GM18502 (cell line): Measurements from ENCODE around the gene USP1.

ENCODE experiments used
- ATAC-seq: cut with Tn5 transposase; IDR thresholded peaks from one replicate; pipeline ENCODE4 v1.9.1; 2021; ENCODE audit warnings: mild to moderate bottlenecking; ENCODE audit not compliant: unreplicated experiment, poor library complexity

Gene USP1

GRCh38 chr1:62476525-62477219, 39.8 kb downstream of the USP1 start:
- ATAC-seq, result no peak

GRCh38 chr1:62481681-62482080, 44.8 kb downstream of the USP1 start:
- ATAC-seq, result no peak

GRCh38 chr1:62484824-62485468, 48.1 kb downstream of the USP1 start:
- ATAC-seq, result peak; percentile 50

GRCh38 chr1:62487956-62488355, 51.1 kb downstream of the USP1 start:
- no peak for ATAC-seq

GRCh38 chr1:62492521-62492920, 55.7 kb downstream of the USP1 start:
- no peak for ATAC-seq

GRCh38 chr1:62493656-62494055, 56.8 kb downstream of the USP1 start:
- no peak for ATAC-seq

GRCh38 chr1:62494137-62494536, 57.3 kb downstream of the USP1 start:
- ATAC-seq, result no peak

GRCh38 chr1:62500210-62500609, 63.4 kb downstream of the USP1 start:
- ATAC-seq, result no peak
